Body of pancreas (tissue), 4 donors: ENCODE data around the gene SLC28A3.

Source experiments
- CTCF ChIP-seq, 7 experiments: fragments of 450-650 bp in 4 of 7; fragments of 200-600 bp in 3 of 7; sonication (generic) in 3 of 7; IDR thresholded peaks; one replicate each; pipeline ENCODE4 v1.5.1; 2016 to 2019; ENCODE audit warnings: antibody characterized with exemption in 7 of 7
- POLR2A ChIP-seq, 3 donors: fragments of 450-650 bp; IDR thresholded peaks; one replicate each; pipeline ENCODE4 v1.6.1; 2016; ENCODE audit warnings: antibody characterized with exemption in 3 of 3, mild to moderate bottlenecking in 2 of 3

- no peak for TF ChIP-seq POLR2A (IDR thresholded peaks at IDR 0.05)
- TF ChIP-seq CTCF (IDR thresholded peaks at IDR 0.05): no peak
Observed at GRCh38 chr9:84337252-84337651, 3.3 kb downstream of the SLC28A3 start.
